HG02884 (cell line): ENCODE data around the gene NTPCR.
"Not testable (repeated sequence)": the region's sequence is repeated elsewhere in the genome, so short reads cannot be mapped to it uniquely, and the experiment has no call there.

Experiments used
- ATAC-seq: cut with Tn5 transposase; IDR thresholded peaks from one replicate; pipeline ENCODE4 v1.9.1; 2021; ENCODE audit warnings: mild to moderate bottlenecking, moderate library complexity; ENCODE audit not compliant: unreplicated experiment

Gene NTPCR

GRCh38 chr1:232983375-232983774, 33.0 kb downstream of the NTPCR start:
- ATAC-seq: no peak

- no peak for ATAC-seq
These were observed 33.6 kb downstream of the NTPCR start for GRCh38 chr1:232983817-232984567.

GRCh38 chr1:232984577-232985425, 34.4 kb downstream of the NTPCR start:
- no peak for ATAC-seq

GRCh38 chr1:232985882-232986526, 35.6 kb downstream of the NTPCR start:
- ATAC-seq: no peak

- no peak for ATAC-seq
These were observed 36.1 kb downstream of the NTPCR start for GRCh38 chr1:232986527-232986922.

DNA sequence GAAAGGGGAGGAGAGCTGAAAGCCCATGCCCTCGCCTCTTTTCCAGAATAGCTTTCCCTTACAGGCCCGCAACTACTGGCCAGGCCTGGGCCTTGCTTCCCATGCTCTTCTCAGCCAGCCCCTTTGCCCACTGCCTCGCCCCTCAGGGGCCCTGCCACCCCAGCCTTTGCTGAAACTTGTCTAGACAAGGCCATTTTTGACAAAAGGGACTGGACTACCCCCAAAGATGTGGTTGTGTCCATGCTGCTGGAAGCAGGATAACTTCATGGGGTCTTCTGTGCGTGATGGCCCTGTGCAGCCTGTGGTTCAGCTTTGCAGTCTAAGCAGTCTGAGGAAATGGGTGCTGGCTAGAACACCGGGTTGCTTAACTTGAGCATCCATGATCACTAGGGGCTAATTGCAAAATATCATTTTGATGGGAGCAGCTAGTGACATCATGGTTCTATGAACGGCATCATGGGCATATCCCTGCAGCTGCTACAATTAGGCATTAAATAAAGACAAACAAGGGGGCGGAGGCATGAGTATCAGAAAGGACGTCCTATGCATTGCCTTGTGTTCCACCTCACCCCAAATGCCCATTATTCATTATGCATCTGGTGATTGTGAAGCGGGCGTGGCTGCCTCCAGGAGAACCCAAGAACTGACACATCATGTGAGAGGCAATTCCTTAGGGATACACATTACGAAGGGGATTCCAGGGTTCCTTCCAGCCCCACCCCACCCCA, 36.8 kb downstream of the NTPCR start:
- no peak for ATAC-seq

GRCh38 chr1:232987774-232988140, 37.3 kb downstream of the NTPCR start:
- ATAC-seq: no peak

GRCh38 chr1:232988572-232989040, 38.2 kb downstream of the NTPCR start:
- no peak for ATAC-seq

- ATAC-seq: no peak
These were observed 40.0 kb downstream of the NTPCR start for GRCh38 chr1:232990176-232991128.

- ATAC-seq: no peak
These were observed 40.8 kb downstream of the NTPCR start for GRCh38 chr1:232991238-232991637.

DNA sequence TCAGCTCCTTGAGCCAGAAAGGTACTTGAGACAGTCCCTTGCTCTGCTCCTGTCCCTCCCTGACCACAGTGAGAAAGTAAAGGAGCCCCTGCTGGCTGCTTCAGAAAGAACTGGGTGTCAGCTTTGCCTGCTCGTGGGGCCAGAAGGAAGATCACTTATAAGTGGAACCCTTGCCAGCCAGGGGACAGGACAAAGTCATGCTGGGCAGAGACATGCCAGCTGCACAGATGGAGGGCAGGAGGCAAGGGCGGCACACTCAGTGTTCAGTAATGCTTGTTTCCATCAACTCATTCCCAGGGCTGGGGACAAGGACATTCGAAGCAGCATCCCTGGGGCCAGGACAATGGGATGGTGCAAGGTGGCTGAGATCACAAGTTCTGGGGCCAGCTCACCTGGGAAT, 41.8 kb downstream of the NTPCR start:
- no peak for ATAC-seq

GRCh38 chr1:232993555-232993954, 43.1 kb downstream of the NTPCR start:
- ATAC-seq: no peak

GRCh38 chr1:232995189-232995588, 44.8 kb downstream of the NTPCR start:
- ATAC-seq: no peak

GRCh38 chr1:232996143-232996542, 45.7 kb downstream of the NTPCR start:
- ATAC-seq: no peak

DNA sequence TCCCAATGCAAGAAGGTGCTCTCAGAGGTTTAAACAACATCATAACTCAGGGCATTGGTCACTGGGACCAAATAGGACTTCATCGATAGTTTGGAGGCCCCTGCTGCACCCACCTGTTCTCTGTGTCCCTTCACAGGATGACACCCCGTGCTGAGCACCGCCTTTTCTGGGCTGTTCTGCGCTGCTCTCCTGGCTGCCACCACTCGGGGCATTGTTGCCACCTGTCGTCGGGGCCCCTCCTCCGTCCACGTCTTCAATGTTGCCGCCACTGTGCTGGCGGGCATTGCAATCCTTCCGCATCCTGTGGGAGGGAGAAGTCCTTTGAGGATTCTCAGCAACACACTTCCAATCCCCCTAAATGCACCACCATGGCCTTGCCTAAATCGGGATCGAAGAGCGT, 47.7 kb downstream of the NTPCR start:
- no peak for ATAC-seq

DNA sequence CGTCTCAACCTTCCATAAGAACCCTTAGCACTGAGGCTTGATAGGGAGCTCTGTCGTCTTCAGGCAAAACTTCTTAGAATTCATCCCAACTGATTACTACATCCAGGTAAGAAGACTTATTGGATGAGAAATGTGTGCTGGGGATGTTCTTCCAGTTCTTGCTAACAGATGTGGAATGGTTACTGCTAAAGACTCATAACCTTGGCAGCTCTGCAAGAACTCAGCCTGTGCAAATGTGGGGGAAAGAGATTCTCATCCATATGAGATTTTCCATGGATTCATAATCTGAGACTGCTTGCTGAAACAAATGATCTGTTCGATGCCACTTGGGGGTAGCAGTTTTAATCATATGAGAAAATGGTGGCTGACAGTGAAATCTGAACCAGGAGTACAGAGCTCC, 48.2 kb downstream of the NTPCR start:
- no peak for ATAC-seq

DNA sequence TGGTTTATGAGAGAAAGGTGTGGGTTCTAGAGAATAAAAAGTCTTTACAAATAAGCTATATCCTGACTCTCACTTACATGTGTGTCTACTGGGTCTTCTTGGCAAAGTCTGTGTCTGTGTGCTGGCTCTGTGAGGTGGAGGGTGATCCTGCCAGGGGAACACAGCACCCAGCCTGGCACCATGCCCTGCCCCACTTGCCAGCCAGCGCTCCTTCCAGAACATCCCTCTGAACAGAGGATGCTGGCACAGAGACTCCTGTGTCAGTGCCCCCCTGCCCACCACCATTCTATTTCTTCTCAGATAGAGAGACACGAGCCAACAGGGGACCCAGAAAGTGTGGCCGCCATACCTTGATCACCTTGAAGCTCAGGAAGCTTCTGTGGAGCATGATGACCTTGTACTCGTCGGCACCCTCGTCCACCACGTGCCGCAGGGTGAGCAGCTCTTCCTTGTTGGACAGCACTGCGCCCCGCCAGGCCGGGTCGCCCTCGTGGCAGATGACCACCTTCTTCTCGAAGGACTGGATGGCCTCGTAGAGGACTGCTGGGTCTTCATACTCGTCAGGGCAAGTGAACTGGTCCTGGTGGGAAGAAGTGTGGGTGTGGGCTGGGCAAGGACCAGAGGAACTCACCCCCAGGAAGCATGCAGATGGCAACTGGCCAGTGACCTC, 49.7 kb downstream of the NTPCR start:
- ATAC-seq: no peak

GRCh38 chr1:233003638-233004037, 53.2 kb downstream of the NTPCR start:
- ATAC-seq: not testable (repeated sequence)

DNA sequence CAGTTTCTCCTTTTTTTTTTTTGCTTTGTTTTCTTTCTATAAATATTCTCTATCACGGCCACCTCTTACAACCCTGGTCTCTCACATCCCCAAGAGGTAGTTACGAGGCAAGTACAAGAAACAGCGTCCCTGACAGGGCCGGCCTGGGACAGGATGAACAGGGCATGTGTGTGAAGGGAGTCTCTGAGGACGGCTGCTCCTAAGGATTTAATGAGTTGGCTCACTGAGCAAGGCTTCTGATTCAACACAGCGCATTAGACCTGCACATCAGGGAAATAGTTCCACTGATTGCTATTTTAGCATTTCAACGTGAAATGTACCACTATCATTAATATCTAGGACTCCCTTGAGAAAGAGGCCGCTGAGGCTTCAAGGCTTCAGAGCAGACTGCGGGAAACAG, 54.0 kb downstream of the NTPCR start:
- no peak for ATAC-seq
